GM19023 (cell line): ENCODE results near the gene UBAP2L.
"Not testable (repeated sequence)": the region's sequence is repeated elsewhere in the genome, so short reads cannot be mapped to it uniquely, and the experiment has no call there.

Experiments used
- ATAC-seq: cut with Tn5 transposase; IDR thresholded peaks from one replicate; pipeline ENCODE4 v1.9.1; 2021; ENCODE audit warnings: mild to moderate bottlenecking, moderate library complexity; ENCODE audit not compliant: unreplicated experiment

Gene UBAP2L

GRCh38 chr1:154198756-154199562 lies 21.8 kb upstream of the UBAP2L start:
- no peak for ATAC-seq

- no peak for ATAC-seq
These were observed 21.2 kb upstream of the UBAP2L start for GRCh38 chr1:154199563-154199879.

GRCh38 chr1:154205778-154206177 lies 15.0 kb upstream of the UBAP2L start:
- not testable (repeated sequence) for ATAC-seq

- ATAC-seq = no peak
These were observed 14.6 kb upstream of the UBAP2L start, which contains the start of gene CFAP141 for GRCh38 chr1:154206196-154206595. Gene CFAP141, minus strand, starts transcription at chr1:154206333. Its CDS starts 26 bp downstream, at chr1:154206307.

- ATAC-seq = no peak
These were observed 13.5 kb upstream of the UBAP2L start for GRCh38 chr1:154207262-154207661.

- no peak for ATAC-seq
These were observed 11.9 kb upstream of the UBAP2L start for GRCh38 chr1:154208677-154209388.

GRCh38 chr1:154212083-154212482 lies 8.7 kb upstream of the UBAP2L start:
- no peak for ATAC-seq

GRCh38 chr1:154213274-154213673 lies 7.5 kb upstream of the UBAP2L start:
- ATAC-seq = no peak

- no peak for ATAC-seq
These were observed 2.2 kb upstream of the UBAP2L start for GRCh38 chr1:154218545-154218944.

- ATAC-seq = no peak
These were observed 1.2 kb upstream of the UBAP2L start for GRCh38 chr1:154219541-154219940.

GRCh38 chr1:154220970-154221277 lies 169 bp downstream of the UBAP2L start:
- no peak for ATAC-seq

- ATAC-seq = peak; percentile 18
These were observed 685 bp downstream of the UBAP2L start for GRCh38 chr1:154221278-154222001.

GRCh38 chr1:154222518-154222917 lies 1.8 kb downstream of the UBAP2L start:
- no peak for ATAC-seq

- no peak for ATAC-seq
These were observed 2.2 kb downstream of the UBAP2L start for GRCh38 chr1:154222918-154223317.

GRCh38 chr1:154223621-154224020 lies 2.9 kb downstream of the UBAP2L start:
- ATAC-seq = no peak

GRCh38 chr1:154225370-154225769 lies 4.6 kb downstream of the UBAP2L start:
- ATAC-seq = no peak

- ATAC-seq = not testable (repeated sequence)
These were observed 10.4 kb downstream of the UBAP2L start for GRCh38 chr1:154231112-154231511.

- not testable (repeated sequence) for ATAC-seq
These were observed 12.4 kb downstream of the UBAP2L start for GRCh38 chr1:154233127-154233526.

- ATAC-seq = no peak
These were observed 16.1 kb downstream of the UBAP2L start for GRCh38 chr1:154236855-154237254.

GRCh38 chr1:154237435-154237834 lies 16.7 kb downstream of the UBAP2L start:
- ATAC-seq = no peak

- ATAC-seq = no peak
These were observed 17.2 kb downstream of the UBAP2L start for GRCh38 chr1:154237880-154238506.
